IMR-90 (cell line): ENCODE results near the gene CD151.

Source experiments
- CTCF ChIP-seq: conservative IDR thresholded peaks from 2 replicates; pipeline ENCODE4 v1.5.1; 2012; ENCODE audit warnings: mild to moderate bottlenecking, low read depth, low read length, improper control_type of control experiment
- MXI1 ChIP-seq: IDR thresholded peaks from 2 replicates; pipeline ENCODE4 v1.6.1; 2012; ENCODE audit warnings: low read depth, mild to moderate bottlenecking, low read length, moderate library complexity, borderline replicate concordance
- POLR2A ChIP-seq: IDR thresholded peaks from 2 replicates; pipeline ENCODE4 v1.6.1; 2012; ENCODE audit warnings: mild to moderate bottlenecking, low read depth, low read length

GRCh38 chr11:865462-866430, 33.0 kb downstream of the CD151 start:
- TF ChIP-seq CTCF (no peak), MXI1 (no peak), POLR2A (no peak)
